Esophagus (tissue), 2 donors: ENCODE measurements around the gene SLC29A4. TPM values are rescaled to one million over a fixed set of nuclear protein-coding genes. Genes with fewer than 3 reads are reported as not detected.

Experiments
- polyA plus RNA-seq, 2 donors: library from polyadenylated mRNA; stranded (reverse); fragments of 200-250 nt; gene quantifications; one replicate each; pipeline ENCODE4 v1.2.3, GENCODE V29; 2013
- donor health status: healthy with polysubstance abuse.
- donor health status: Bipolar disorder and iron deficiency.

SLC29A4 gene
- polyA plus RNA-seq, 2 donors = 0.49 to 0.72 TPM

Other genes with a start within 250 kb of the SLC29A4 start
- gene RBAK, start 237.1 kb upstream of the SLC29A4 start, polyA plus RNA-seq = 1 to 10 TPM; 4.5 to 5.5 TPM
- 10 to 100 TPM; 20.9 to 28.3 TPM for gene WIPI2, start 92.7 kb upstream of the SLC29A4 start, polyA plus RNA-seq
- 10 to 100 TPM; 18.0 to 34.0 TPM for gene TNRC18, start 140.9 kb downstream of the SLC29A4 start, polyA plus RNA-seq
- gene FBXL18, start 230.9 kb downstream of the SLC29A4 start, polyA plus RNA-seq = 1 to 10 TPM; 1.5 to 2.2 TPM
- 1,000 to 10,000 TPM; 4,389 to 8,231 TPM for gene ACTB, start 247.7 kb downstream of the SLC29A4 start, polyA plus RNA-seq